Measurements from ENCODE around the gene ANTKMT. TPM values are rescaled to one million over a fixed set of nuclear protein-coding genes. Genes with fewer than 3 reads are reported as not detected.
"Not testable (repeated sequence)": the region's sequence is repeated elsewhere in the genome, so short reads cannot be mapped to it uniquely, and the experiment has no call there.

ANTKMT gene
- polyA plus RNA-seq, 3 donors, result 10.4 to 22.6 (median 21.6) TPM

GRCh38 chr16:708959-709358 lies 12.0 kb upstream of the ANTKMT start:
- no peak for DNase-seq (ENCODE audit: extremely low read depth in 1 of 11, low read depth in 9 of 11, low spot score in 4 of 11)

GRCh38 chr16:709566-710499 lies 11.1 kb upstream of the ANTKMT start:
- peak in 1 of 11 donors; percentile 55 for DNase-seq (ENCODE audit: extremely low read depth in 1 of 11, low read depth in 9 of 11, low spot score in 4 of 11)

GRCh38 chr16:710500-711075 lies 10.4 kb upstream of the ANTKMT start:
- no peak for DNase-seq (ENCODE audit: extremely low read depth in 1 of 11, low read depth in 9 of 11, low spot score in 4 of 11)

- DNase-seq (ENCODE audit: extremely low read depth in 1 of 11, low read depth in 9 of 11, low spot score in 4 of 11), result no peak
Observed at GRCh38 chr16:711084-711483, 9.9 kb upstream of the ANTKMT start.

- DNase-seq (ENCODE audit: extremely low read depth in 1 of 11, low read depth in 9 of 11, low spot score in 4 of 11), result peak in 1 of 11 donors; percentile 64
Observed at GRCh38 chr16:711548-712320, 9.2 kb upstream of the ANTKMT start.

GRCh38 chr16:712740-713250 lies 8.2 kb upstream of the ANTKMT start:
- DNase-seq (ENCODE audit: extremely low read depth in 1 of 11, low read depth in 9 of 11, low spot score in 4 of 11), result not testable (repeated sequence)

- DNase-seq (ENCODE audit: extremely low read depth in 1 of 11, low read depth in 9 of 11, low spot score in 4 of 11), result no peak
Observed at GRCh38 chr16:714079-714478, 6.9 kb upstream of the ANTKMT start.

GRCh38 chr16:714558-715476 lies 6.1 kb upstream of the ANTKMT start, which contains the start of gene METRN:
METRN (plus strand) TSS chr16:715118; CDS start chr16:715290, 172 bp downstream.
- peak in 9 of 11 donors; percentile 60 to 88 (median 82) for DNase-seq (ENCODE audit: extremely low read depth in 1 of 11, low read depth in 9 of 11, low spot score in 4 of 11)

- no peak for DNase-seq (ENCODE audit: extremely low read depth in 1 of 11, low read depth in 9 of 11, low spot score in 4 of 11)
Observed at GRCh38 chr16:715477-716199, 5.3 kb upstream of the ANTKMT start.

- DNase-seq (ENCODE audit: extremely low read depth in 1 of 11, low read depth in 9 of 11, low spot score in 4 of 11), result no peak
Observed at GRCh38 chr16:716200-716568, 4.8 kb upstream of the ANTKMT start.

- no peak for DNase-seq (ENCODE audit: extremely low read depth in 1 of 11, low read depth in 9 of 11, low spot score in 4 of 11)
Observed at GRCh38 chr16:716768-717325, 4.1 kb upstream of the ANTKMT start.

GRCh38 chr16:717450-718245 lies 3.3 kb upstream of the ANTKMT start:
- DNase-seq (ENCODE audit: extremely low read depth in 1 of 11, low read depth in 9 of 11, low spot score in 4 of 11), result no peak

GRCh38 chr16:718389-718788 lies 2.6 kb upstream of the ANTKMT start:
- DNase-seq (ENCODE audit: extremely low read depth in 1 of 11, low read depth in 9 of 11, low spot score in 4 of 11), result no peak

GRCh38 chr16:718922-719321 lies 2.0 kb upstream of the ANTKMT start:
- DNase-seq (ENCODE audit: extremely low read depth in 1 of 11, low read depth in 9 of 11, low spot score in 4 of 11), result no peak

GRCh38 chr16:719815-720446 lies 1.0 kb upstream of the ANTKMT start:
- no peak for DNase-seq (ENCODE audit: extremely low read depth in 1 of 11, low read depth in 9 of 11, low spot score in 4 of 11)

- peak in 3 of 11 donors; percentile 56 to 68 (median 67) for DNase-seq (ENCODE audit: extremely low read depth in 1 of 11, low read depth in 9 of 11, low spot score in 4 of 11)
Observed at GRCh38 chr16:720447-720989, 428 bp upstream of the ANTKMT start.

All from renal cortex interstitium (tissue), 11 donors.